GM12878 (cell line): Measurements from ENCODE around the gene ERO1B. TPM values are rescaled to one million over a fixed set of nuclear protein-coding genes. Genes with fewer than 3 reads are reported as not detected.

Experiments used
- ATF7 ChIP-seq: fragments of 450-650 bp; IDR thresholded peaks from 2 replicates; pipeline ENCODE4 v1.6.1; 2016; ENCODE audit warnings: low read depth, mild to moderate bottlenecking
- BCLAF1 ChIP-seq: fragments of 450-650 bp; IDR thresholded peaks from 2 replicates; pipeline ENCODE4 v1.6.1; 2017; ENCODE audit warnings: antibody characterized with exemption, mild to moderate bottlenecking, moderate library complexity
- CBX3 ChIP-seq: fragments of 200-600 bp; sonication (generic); IDR thresholded peaks from 2 replicates; pipeline ENCODE4 v1.6.1; 2016; ENCODE audit warnings: low read depth, borderline replicate concordance
- CHD1 ChIP-seq: IDR thresholded peaks from 2 replicates; pipeline ENCODE4 v1.6.1; 2012; ENCODE audit warnings: low read depth, low read length, improper control_type of control experiment
- CREM ChIP-seq: IDR thresholded peaks from 2 replicates; pipeline ENCODE4 v1.6.1; 2014; ENCODE audit warnings: antibody characterized with exemption, low read depth
- EP300 ChIP-seq, 2 experiments: fragments of 150-350 bp in 1 of 2; IDR thresholded peaks; 2 replicates each; pipeline ENCODE4 v1.6.1; 2011 to 2012; ENCODE audit warnings: low read depth in 2 of 2, low read length in 2 of 2, borderline replicate concordance in 1 of 2, improper control_type of control experiment in 1 of 2, inconsistent platforms in 1 of 2; ENCODE audit not compliant: control insufficient read depth in 1 of 2
- JUNB ChIP-seq: IDR thresholded peaks from 2 replicates; pipeline ENCODE4 v1.6.1; 2016; ENCODE audit warnings: antibody characterized with exemption, mild to moderate bottlenecking
- JUND ChIP-seq: IDR thresholded peaks from 2 replicates; pipeline ENCODE4 v1.6.1; 2012; ENCODE audit warnings: low read depth, mild to moderate bottlenecking, low read length, improper control_type of control experiment, moderate library complexity
- LARP7 ChIP-seq: fragments of 450-650 bp; IDR thresholded peaks from 2 replicates; pipeline ENCODE4 v1.6.1; 2017; ENCODE audit warnings: mild to moderate bottlenecking
- MEF2A ChIP-seq: IDR thresholded peaks from 2 replicates; pipeline ENCODE4 v1.6.1; 2011; ENCODE audit warnings: low read depth, mild to moderate bottlenecking, low read length, moderate library complexity; ENCODE audit not compliant: insufficient read depth
- NFXL1 ChIP-seq: fragments of 450-650 bp; IDR thresholded peaks from 2 replicates; pipeline ENCODE4 v1.6.1; 2017; ENCODE audit warnings: antibody characterized with exemption, mild to moderate bottlenecking, borderline replicate concordance
- POLR2AphosphoS5 ChIP-seq: IDR thresholded peaks from 2 replicates; pipeline ENCODE4 v1.6.1; 2011; ENCODE audit warnings: mild to moderate bottlenecking, low read length, inconsistent platforms
- SIN3A ChIP-seq: IDR thresholded peaks from 2 replicates; pipeline ENCODE4 v1.6.1; 2012; ENCODE audit warnings: low read depth, low read length, improper control_type of control experiment
- SIX5 ChIP-seq: IDR thresholded peaks from 2 replicates; pipeline ENCODE4 v1.6.1; 2011; ENCODE audit warnings: mild to moderate bottlenecking, low read depth, low read length, moderate library complexity; ENCODE audit not compliant: severe bottlenecking
- SKIL ChIP-seq: fragments of 450-650 bp; IDR thresholded peaks from 2 replicates; pipeline ENCODE4 v1.6.1; 2017; ENCODE audit warnings: mild to moderate bottlenecking, low read depth, inconsistent platforms; ENCODE audit not compliant: poor library complexity, severe bottlenecking
- SPI1 ChIP-seq: IDR thresholded peaks from 2 replicates; pipeline ENCODE4 v1.6.1; 2011; ENCODE audit warnings: low read depth, mild to moderate bottlenecking, low read length, moderate library complexity, borderline replicate concordance; ENCODE audit not compliant: insufficient read depth
- SREBF2 ChIP-seq: IDR thresholded peaks from 2 replicates; pipeline ENCODE4 v1.6.1; 2012; ENCODE audit warnings: mild to moderate bottlenecking, low read length
- TAF1 ChIP-seq: IDR thresholded peaks from 2 replicates; pipeline ENCODE4 v1.6.1; 2011; ENCODE audit warnings: mild to moderate bottlenecking, low read depth, low read length, borderline replicate concordance
- TCF7 ChIP-seq: IDR thresholded peaks from 2 replicates; pipeline ENCODE4 v1.6.1; 2014; ENCODE audit warnings: antibody characterized with exemption, borderline replicate concordance
- YBX1 ChIP-seq: fragments of 450-650 bp; IDR thresholded peaks from 2 replicates; pipeline ENCODE4 v1.6.1; 2016; ENCODE audit warnings: antibody characterized with exemption
- ZBED1 ChIP-seq: IDR thresholded peaks from 2 replicates; pipeline ENCODE4 v1.6.1; 2016; ENCODE audit warnings: borderline replicate concordance
- ZBTB4 ChIP-seq: fragments of 450-650 bp; formaldehyde crosslinking; IDR thresholded peaks from 2 replicates; pipeline ENCODE4 v1.4.0; 2022; ENCODE audit warnings: mild to moderate bottlenecking, moderate library complexity
- polyA plus RNA-seq, 11 experiments: library from polyadenylated mRNA; depleted of rRNA in 4 of 11; unstranded in 6 of 11; stranded (reverse) in 5 of 11; fragments of >200 nt; fragmentation: Nextera tagmentation in 4 of 11; fragmentation: Illumina TruSeq in 1 of 11; extraction: Ambion mirVana in 4 of 11; extraction: Trizol in 1 of 11; gene quantifications; 1 replicate in 1 of 11; 2 replicates in 10 of 11; pipeline versions ENCODE4 v1.2.1 to v1.2.3, GENCODE V29; 2011 to 2016; ENCODE audit warnings: inconsistent platforms in 2 of 11, missing spikeins in 2 of 11, low read depth in 1 of 11
- total RNA-seq, 4 experiments: library from RNA; depleted of rRNA in 3 of 4; stranded (reverse); fragments of >200 nt in 3 of 4; fragmentation: Illumina TruSeq in 1 of 4; extraction: Trizol in 1 of 4; gene quantifications; 2 replicates each; pipeline versions ENCODE4 v1.2.1 to v1.2.3, GENCODE V29; 2013 to 2021
- TF ChIP-seq, protein P1 (sequence below): IDR thresholded peaks from 2 replicates; pipeline ENCODE4 v1.6.1; 2011; ENCODE audit warnings: borderline replicate concordance, low read depth, mild to moderate bottlenecking, moderate library complexity, mixed read lengths, low read length; ENCODE audit not compliant: insufficient read depth; ENCODE audit errors: extremely low read length

ERO1B gene
- total and polyA plus RNA-seq, 10 of the 15 experiments (the other 5 are each of a cell fraction or from before 2014, with no cell fraction given): 9.0 to 30.9 (median 23.0) TPM

DNA sequence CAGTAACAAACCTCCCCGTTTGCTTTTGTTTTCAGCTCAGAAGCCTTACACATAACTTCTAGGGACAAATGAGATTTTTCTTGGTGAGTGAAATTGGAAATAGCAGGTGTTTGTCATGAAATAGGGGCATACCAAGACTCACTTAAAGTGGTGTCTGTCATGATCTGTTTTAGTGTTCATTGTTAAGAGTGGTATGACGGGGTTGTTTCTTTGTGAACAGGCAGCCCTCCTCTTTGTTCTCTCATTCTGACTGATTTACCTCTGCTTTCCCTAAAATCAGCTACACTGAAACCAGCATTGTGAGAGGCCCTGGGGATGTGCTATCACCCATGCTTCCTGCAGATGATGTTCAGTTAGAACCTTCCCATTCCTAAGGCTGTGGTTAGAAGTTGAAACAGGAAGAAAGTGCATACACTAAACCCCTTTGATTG, 2.5 kb upstream of the ERO1B start (continued):
- TF ChIP-seq ATF7 (peak; percentile 95), SIX5 (no peak), CREM (peak; percentile 96), NFXL1 (no peak), SIN3A (no peak), BCLAF1 (peak; percentile 67; the same call in 1 of the 2 replicates), JUND (peak; percentile 80), TCF7 (peak; percentile 66; the same call in 1 of the 2 replicates), TAF1 (peak; percentile 49; the same call in 1 of the 2 replicates), CBX3 (no peak), EP300 (IDR thresholded peaks at IDR 0.05; ENCODE audit: borderline replicate concordance in 1 of 2, control insufficient read depth in 1 of 2, low read depth in 2 of 2, low read length in 2 of 2) (peak; percentile 53 to 87; a peak in 2 of 4 replicates), JUNB (peak; percentile 98), POLR2AphosphoS5 (no peak), YBX1 (no peak), MEF2A (peak; percentile 89), CHD1 (peak; percentile 90), ZBTB4 (CRISPR knock-in tag) (no peak), ZBED1 (peak; percentile 92), LARP7 (no peak), SKIL (peak; percentile 89), SREBF2 (no peak), SPI1 (no peak)
- TF ChIP-seq, protein P1, sequence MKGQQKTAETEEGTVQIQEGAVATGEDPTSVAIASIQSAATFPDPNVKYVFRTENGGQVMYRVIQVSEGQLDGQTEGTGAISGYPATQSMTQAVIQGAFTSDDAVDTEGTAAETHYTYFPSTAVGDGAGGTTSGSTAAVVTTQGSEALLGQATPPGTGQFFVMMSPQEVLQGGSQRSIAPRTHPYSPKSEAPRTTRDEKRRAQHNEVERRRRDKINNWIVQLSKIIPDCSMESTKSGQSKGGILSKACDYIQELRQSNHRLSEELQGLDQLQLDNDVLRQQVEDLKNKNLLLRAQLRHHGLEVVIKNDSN: no peak
